Measurements from ENCODE around the gene LRMDA. TPM values are rescaled to one million over a fixed set of nuclear protein-coding genes. Genes with fewer than 3 reads are reported as not detected.

The LRMDA gene
- total and polyA plus RNA-seq, 4 donors, result 12.1 to 40.8 (median 21.6) TPM

DNA sequence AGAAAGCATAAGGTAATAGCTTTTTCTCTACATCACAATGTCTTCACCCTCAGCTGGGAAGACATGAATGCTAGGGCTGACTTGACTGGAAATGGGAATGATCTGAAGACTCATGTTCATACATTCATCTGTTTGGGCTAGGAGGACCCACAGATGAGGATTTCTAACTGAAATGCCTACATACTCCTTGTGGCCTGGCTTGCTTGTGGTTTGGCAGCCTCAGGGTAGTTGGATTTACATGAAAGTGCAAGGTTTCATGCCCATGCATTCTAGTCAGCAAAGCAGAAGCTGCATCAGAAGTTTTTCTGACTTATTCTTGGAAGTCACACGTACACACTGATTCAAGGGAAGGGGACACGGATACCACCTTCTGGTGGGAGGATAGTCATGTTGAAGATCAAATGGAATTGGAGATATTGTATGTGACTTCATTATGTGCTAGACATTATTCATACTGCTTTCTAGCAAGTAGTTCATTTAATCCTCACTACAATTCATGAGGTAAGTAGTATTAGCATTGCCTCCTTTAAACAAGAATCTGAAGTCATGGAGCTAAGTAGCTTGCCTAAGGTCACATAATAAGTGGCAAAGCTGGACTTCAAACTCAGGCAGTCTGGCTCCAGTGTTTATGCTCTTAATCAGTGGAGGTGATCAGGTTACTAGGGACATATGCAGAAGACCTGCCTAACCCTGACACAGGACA, 957.0 kb downstream of the LRMDA start:
- Histone ChIP-seq H3K36me3 (ENCODE audit: control insufficient read depth in 4 of 4, insufficient read depth in 4 of 4, low read length in 4 of 4) (no peaks in the 10 kb centered on the region), H3K27me3 (ENCODE audit: control insufficient read depth in 3 of 3, insufficient read depth in 3 of 3, low read length in 2 of 3) (no peaks in the 10 kb centered on the region), H3K4me3 (no peak overlapping the region), H3K9me3 (ENCODE audit: control insufficient read depth in 4 of 4, insufficient read depth in 3 of 4, low read length in 3 of 4) (peaks cover 0 to 2% (median 0%) of the 10 kb centered on the region in 4 donors), H3K4me1 (ENCODE audit: control insufficient read depth in 5 of 5, insufficient read depth in 5 of 5, low read length in 5 of 5) (no peaks in the 10 kb centered on the region), H3K27ac (ENCODE audit: low read depth in 1 of 2, low read length in 1 of 2) (no peak overlapping the region), H3K9ac (ENCODE audit: insufficient read depth in 1 of 2, low read length in 2 of 2) (no peak overlapping the region)
- DNase-seq, result no peak
- 95 to 96% methylated on average over 2 of the region's 2 CpGs for WGBS, 2 donors
- ATAC-seq (ENCODE audit: insufficient read depth, low FRiP score), result no peak
- TF ChIP-seq, protein P1, sequence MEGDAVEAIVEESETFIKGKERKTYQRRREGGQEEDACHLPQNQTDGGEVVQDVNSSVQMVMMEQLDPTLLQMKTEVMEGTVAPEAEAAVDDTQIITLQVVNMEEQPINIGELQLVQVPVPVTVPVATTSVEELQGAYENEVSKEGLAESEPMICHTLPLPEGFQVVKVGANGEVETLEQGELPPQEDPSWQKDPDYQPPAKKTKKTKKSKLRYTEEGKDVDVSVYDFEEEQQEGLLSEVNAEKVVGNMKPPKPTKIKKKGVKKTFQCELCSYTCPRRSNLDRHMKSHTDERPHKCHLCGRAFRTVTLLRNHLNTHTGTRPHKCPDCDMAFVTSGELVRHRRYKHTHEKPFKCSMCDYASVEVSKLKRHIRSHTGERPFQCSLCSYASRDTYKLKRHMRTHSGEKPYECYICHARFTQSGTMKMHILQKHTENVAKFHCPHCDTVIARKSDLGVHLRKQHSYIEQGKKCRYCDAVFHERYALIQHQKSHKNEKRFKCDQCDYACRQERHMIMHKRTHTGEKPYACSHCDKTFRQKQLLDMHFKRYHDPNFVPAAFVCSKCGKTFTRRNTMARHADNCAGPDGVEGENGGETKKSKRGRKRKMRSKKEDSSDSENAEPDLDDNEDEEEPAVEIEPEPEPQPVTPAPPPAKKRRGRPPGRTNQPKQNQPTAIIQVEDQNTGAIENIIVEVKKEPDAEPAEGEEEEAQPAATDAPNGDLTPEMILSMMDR (IDR thresholded peaks at IDR 0.05; ENCODE audit: control extremely low read depth, extremely low read depth), result no peak

DNA sequence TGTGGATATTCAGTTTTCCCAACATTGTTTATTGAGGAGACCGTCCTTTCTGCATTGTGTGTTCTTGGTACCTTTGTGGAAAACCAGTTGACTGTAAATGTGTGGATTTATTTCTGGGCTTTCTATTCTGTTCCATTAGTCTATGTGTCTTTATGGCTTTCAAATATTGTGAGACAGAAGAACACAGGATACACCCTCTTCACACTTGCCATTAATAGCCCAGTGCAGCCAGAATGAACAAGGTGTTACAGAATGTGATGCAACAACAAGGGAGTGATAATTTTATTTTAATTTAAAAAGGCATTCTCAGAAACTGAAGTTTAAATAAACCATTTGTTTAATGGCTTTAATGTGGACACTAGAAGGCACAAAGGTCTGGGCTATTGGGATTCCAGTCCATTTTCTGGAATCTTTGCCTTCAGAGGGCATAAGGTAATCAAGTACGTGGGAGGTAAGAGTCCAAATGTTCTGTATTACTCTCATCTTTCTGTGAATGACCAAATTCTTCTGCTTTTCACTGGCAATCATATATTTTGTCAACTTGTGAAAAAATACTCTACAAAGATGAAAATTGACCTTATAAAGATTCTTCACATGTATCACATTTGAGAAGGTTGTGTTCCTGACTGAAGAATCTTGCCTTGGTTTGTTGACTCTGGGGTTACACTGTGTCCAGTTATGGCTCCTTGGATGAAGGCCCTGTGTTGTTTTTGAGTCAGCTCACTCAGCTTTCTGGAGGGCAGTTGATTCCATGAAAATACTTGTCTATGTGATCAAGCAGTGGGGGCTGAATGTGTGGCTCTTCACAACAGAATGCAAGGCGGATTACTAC, 962.7 kb downstream of the LRMDA start:
- Histone ChIP-seq H3K27ac (ENCODE audit: low read depth in 1 of 2, low read length in 1 of 2) (no peak overlapping the region), H3K9ac (ENCODE audit: insufficient read depth in 1 of 2, low read length in 2 of 2) (no peak overlapping the region), H3K36me3 (ENCODE audit: control insufficient read depth in 4 of 4, insufficient read depth in 4 of 4, low read length in 4 of 4) (no peaks in the 10 kb centered on the region), H3K4me3 (no peak overlapping the region), H3K4me1 (ENCODE audit: control insufficient read depth in 5 of 5, insufficient read depth in 5 of 5, low read length in 5 of 5) (peaks cover 0 to 6% (median 0%) of the 10 kb centered on the region in 5 donors), H3K27me3 (ENCODE audit: control insufficient read depth in 3 of 3, insufficient read depth in 3 of 3, low read length in 2 of 3) (no peaks in the 10 kb centered on the region), H3K9me3 (ENCODE audit: control insufficient read depth in 4 of 4, insufficient read depth in 3 of 4, low read length in 3 of 4) (peaks cover 0 to under 1% (median 0%) of the 10 kb centered on the region in 4 donors)
- DNase-seq (no peak), ATAC-seq (ENCODE audit: insufficient read depth, low FRiP score) (no peak)
- 93 to 97% methylated on average over 3 of the region's 3 CpGs for WGBS, 2 donors
- TF ChIP-seq, protein P1 (IDR thresholded peaks at IDR 0.05; ENCODE audit: control extremely low read depth, extremely low read depth), result no peak

DNA sequence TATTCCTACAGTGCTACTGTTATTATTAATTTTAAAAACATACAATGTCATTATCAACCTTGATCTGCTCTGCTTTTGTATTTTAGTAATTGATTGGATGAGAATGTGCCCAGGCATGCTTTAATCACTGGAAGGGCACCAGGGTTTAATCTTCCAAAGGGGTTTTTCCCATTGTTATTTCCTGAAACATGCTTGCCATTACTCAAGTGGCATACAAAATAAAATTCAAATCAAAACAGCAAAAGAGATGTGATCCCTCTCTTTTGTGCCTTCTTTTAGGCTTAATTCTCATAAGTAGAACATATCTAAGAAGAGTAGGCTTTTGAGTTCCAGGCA, 963.3 kb downstream of the LRMDA start:
- H3K36me3 ChIP-seq (ENCODE audit: control insufficient read depth in 4 of 4, insufficient read depth in 4 of 4, low read length in 4 of 4), result no peaks in the 10 kb centered on the region
- no peak for ATAC-seq (ENCODE audit: insufficient read depth, low FRiP score)
- TF ChIP-seq, protein P1 (IDR thresholded peaks at IDR 0.05; ENCODE audit: control extremely low read depth, extremely low read depth), result no peak

More for the DNA sequence above, 963.3 kb downstream of the LRMDA start:
- Histone ChIP-seq H3K27ac (ENCODE audit: low read depth in 1 of 2, low read length in 1 of 2) (no peak overlapping the region), H3K9ac (ENCODE audit: insufficient read depth in 1 of 2, low read length in 2 of 2) (no peak overlapping the region), H3K27me3 (ENCODE audit: control insufficient read depth in 3 of 3, insufficient read depth in 3 of 3, low read length in 2 of 3) (no peaks in the 10 kb centered on the region), H3K4me3 (no peak overlapping the region), H3K4me1 (ENCODE audit: control insufficient read depth in 5 of 5, insufficient read depth in 5 of 5, low read length in 5 of 5) (peaks cover 0 to 6% (median 0%) of the 10 kb centered on the region in 5 donors), H3K9me3 (ENCODE audit: control insufficient read depth in 4 of 4, insufficient read depth in 3 of 4, low read length in 3 of 4) (no peaks in the 10 kb centered on the region)
- DNase-seq, result no peak

Measured in lung (tissue), 12 donors.